ENCODE data around the gene TEAD1.
A peak's percentile ranks its signal among the peaks of the same experiment; 100 is the strongest.

TEAD1 gene

DNA sequence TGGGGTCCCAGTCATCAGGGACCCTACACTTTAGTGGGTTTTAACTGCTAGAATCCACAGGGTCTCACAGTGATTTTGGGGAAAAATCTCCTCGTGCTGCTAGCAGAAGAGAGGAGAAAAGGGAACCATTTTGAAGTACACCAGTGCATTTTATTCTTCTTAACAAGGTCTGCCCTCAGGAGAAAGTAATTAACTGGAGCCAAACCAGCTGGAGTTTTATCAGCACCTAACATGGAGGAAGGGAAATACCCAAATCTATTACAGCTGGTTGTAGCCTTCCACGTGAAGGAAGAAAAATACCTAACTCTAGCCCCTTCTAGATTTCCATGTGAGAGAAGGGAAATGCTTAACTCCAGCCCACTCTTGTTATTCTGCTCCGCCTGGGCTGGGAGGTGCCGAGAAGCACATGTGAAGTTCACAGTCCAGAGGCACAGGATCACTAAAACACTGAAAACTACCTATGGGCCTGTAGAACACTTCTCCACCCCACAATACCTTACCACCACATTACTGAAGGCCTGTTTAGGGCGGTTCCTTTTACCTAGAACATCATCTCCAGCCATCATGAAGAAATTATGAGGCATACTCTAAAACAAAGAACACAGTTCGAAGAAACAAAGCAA lies 31.3 kb upstream of the TEAD1 start:
- no peak overlapping the region for H3K4me3 ChIP-seq (ENCODE audit: low read length)
- TF ChIP-seq ZNF274 (IDR thresholded peaks at IDR 0.05; ENCODE audit: low read depth, low read length), result no peak

- H3K4me3 ChIP-seq (ENCODE audit: low read length), result no peak overlapping the region
- TF ChIP-seq ZNF274 (IDR thresholded peaks at IDR 0.05; ENCODE audit: low read depth, low read length), result no peak
Observed at GRCh38 chr11:12646478-12646877, 27.7 kb upstream of the TEAD1 start.

DNA sequence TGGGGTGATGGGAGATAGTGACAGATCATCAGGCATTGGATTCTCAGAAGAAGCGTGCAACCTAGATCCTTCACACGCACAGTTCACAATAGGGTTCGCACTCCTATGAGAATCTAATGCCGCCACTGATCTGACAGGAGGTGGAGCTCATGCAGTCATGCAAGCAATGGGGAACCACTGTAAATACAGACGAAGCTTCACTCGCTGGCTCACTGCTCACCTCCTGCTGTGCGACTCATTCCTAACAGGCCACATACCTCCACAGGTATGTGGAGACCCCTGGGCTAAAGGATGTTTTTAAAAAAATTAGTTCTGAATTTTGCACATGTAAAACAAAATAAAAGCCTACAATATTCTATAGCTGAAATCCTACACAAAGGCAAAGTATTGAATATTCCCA lies 20.5 kb upstream of the TEAD1 start:
- no peak overlapping the region for H3K4me3 ChIP-seq (ENCODE audit: low read length)
- TF ChIP-seq ZNF274 (IDR thresholded peaks at IDR 0.05; ENCODE audit: low read depth, low read length), result no peak

DNA sequence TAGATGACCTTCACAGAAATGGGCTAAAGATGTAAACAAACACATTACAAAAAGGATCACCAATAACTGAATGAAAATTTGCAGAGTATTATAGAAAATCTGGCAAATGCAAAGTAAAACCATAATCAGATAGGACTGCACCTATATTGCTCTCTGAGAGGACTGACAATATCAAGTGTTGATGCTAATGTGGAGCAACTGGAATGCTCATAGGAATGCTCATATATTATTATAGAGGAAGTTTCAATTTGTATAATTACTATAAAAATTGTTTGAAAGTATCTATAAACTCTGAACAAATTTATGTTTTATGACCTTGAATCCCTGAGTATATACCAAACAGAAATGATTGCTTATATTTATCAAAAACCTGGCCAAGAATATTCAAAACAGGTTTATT lies 18.4 kb upstream of the TEAD1 start:
- no peak overlapping the region for H3K4me3 ChIP-seq (ENCODE audit: low read length)
- no peak for TF ChIP-seq ZNF274 (IDR thresholded peaks at IDR 0.05; ENCODE audit: low read depth, low read length)

DNA sequence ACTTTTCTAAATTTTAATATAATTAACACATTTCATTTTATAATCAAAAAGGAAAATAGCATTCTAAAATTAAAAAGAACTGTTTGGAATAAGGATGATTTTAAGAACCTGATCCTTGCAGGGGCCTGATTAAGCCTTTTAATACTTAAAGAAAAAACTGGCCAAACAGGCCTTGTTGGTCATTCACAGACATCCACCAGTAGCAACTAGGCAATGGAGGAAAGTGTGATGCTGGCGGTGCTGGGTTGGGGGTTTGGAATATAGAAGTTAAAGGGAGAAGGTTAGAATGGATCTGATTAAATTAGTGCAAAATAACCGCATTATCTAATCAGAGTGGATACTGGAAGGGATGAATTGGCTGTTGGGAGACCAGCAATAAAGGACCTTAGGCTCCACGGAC lies 16.9 kb upstream of the TEAD1 start:
- no peak overlapping the region for H3K4me3 ChIP-seq (ENCODE audit: low read length)
- no peak for TF ChIP-seq ZNF274 (IDR thresholded peaks at IDR 0.05; ENCODE audit: low read depth, low read length)

GRCh38 chr11:12657981-12658380 lies 16.2 kb upstream of the TEAD1 start:
- no peak for TF ChIP-seq ZNF274 (IDR thresholded peaks at IDR 0.05; ENCODE audit: low read depth, low read length)
- H3K4me3 ChIP-seq (ENCODE audit: low read length), result no peak overlapping the region

DNA sequence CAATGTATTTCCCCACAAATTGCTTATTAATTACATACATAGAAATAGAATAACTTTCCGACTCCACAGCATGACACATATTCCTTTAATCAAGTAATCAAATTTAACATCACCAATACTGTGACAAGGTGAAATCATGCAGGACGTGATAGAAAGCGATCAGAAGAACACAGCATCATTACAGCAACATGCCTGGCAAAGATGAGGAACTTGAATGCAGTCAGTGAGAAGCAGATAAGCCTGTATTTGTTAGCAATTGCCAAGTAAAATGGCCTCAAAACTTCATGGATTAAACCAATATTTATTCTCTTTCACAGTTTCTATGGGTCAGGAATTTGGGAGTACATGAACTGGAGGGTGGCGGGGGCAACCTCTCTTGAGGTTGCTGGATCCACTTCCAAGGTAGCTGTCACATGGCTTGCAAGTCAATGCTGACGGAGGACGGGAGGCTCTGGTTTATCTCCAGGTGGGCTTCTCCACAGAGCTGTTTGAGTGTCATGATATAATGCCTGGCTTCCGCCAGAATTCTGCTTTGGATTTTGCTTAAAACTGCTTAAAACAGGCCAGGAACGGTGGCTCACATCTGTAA lies 12.0 kb upstream of the TEAD1 start:
- TF ChIP-seq ZNF274 (IDR thresholded peaks at IDR 0.05; ENCODE audit: low read depth, low read length), result no peak
- no peak overlapping the region for H3K4me3 ChIP-seq (ENCODE audit: low read length)

- H3K4me3 ChIP-seq (ENCODE audit: low read length), result no peak overlapping the region
- no peak for TF ChIP-seq ZNF274 (IDR thresholded peaks at IDR 0.05; ENCODE audit: low read depth, low read length)
Observed at GRCh38 chr11:12664385-12664784, 9.8 kb upstream of the TEAD1 start.

DNA sequence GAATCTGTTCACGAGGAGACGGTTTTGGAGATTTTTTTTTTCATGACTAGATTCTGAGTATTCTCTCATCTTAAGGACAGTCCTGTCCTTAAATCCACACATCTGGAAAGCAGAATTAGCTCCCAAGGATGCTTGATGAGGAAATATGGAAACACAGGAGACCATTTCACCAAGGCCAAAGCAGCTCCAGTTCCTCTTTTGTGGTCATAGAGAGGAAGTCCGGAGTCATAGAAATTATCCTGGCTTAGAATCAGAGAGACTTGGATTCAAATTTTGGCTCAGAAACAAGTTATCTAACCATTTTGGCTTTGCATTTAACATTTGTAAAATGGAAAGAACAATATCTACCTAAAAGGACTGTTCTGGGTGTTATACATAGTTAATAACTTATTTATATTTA lies 7.3 kb upstream of the TEAD1 start:
- H3K4me3 ChIP-seq (ENCODE audit: low read length), result no peak overlapping the region
- TF ChIP-seq ZNF274 (IDR thresholded peaks at IDR 0.05; ENCODE audit: low read depth, low read length), result no peak

DNA sequence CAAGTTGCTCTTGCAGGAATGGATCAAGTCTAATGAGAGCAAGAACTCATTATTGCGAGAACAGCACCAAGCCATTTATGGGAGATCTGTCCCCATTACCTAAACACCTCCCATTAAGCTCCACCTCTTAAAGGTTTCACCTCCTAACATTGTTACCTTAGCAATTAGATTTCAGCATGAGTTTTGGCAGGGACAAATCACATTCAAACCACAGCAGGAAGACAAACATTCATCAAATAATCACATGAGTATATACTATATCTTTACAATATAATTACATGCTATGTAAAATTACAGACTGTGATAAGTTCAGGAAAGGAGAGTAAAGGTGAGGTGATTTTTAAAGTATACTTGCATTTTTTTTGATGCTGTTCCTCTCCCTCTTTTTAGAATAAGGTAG lies 6.6 kb upstream of the TEAD1 start:
- H3K4me3 ChIP-seq (ENCODE audit: low read length), result no peak overlapping the region
- TF ChIP-seq ZNF274 (IDR thresholded peaks at IDR 0.05; ENCODE audit: low read depth, low read length), result no peak

- H3K4me3 ChIP-seq (ENCODE audit: low read length), result no peak overlapping the region
- TF ChIP-seq ZNF274 (IDR thresholded peaks at IDR 0.05; ENCODE audit: low read depth, low read length), result no peak
Observed at GRCh38 chr11:12668166-12668565, 6.1 kb upstream of the TEAD1 start.

DNA sequence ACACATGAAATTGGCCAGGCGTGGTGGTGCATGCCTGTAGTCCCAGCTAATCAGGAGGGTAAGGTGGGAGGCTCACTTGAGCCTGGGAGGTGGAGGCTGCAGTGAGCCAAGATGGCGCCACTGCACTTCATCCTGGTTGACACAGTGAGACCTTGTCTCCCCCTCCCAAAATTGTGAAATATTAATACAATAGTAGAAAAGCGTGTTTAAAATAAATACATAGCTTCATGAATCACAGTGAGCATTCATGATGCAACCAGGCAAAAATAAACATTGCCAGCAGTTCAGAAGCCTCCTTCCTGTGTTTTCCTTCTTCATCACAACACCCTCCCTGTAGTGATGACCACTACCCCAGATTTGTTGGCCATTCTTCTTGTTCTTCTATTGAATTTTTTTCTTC lies 4.3 kb upstream of the TEAD1 start:
- H3K4me3 ChIP-seq (ENCODE audit: low read length), result no peak overlapping the region
- no peak for TF ChIP-seq ZNF274 (IDR thresholded peaks at IDR 0.05; ENCODE audit: low read depth, low read length)

GRCh38 chr11:12671370-12671769 lies 2.9 kb upstream of the TEAD1 start:
- no peak overlapping the region for H3K4me3 ChIP-seq (ENCODE audit: low read length)
- TF ChIP-seq ZNF274 (IDR thresholded peaks at IDR 0.05; ENCODE audit: low read depth, low read length), result no peak

DNA sequence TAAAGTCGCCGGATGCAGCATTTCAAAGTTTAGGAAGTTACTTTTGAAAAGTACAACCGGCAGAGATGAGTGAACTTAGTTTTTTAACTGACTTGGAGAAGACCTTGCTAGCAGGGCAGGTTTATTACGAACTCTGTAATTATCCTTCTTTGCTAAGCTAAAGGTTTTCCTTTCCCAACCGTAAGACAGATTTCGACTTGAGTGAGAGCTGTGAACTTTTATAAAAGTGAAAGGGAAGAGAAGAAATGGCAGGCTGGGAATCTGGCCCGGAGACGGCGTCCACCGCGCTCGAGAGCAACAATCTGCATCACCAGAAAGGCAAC lies 659 bp upstream of the TEAD1 start:
- peak overlapping the region; percentile 83 for H3K4me3 ChIP-seq (ENCODE audit: low read length)
- no peak for TF ChIP-seq ZNF274 (IDR thresholded peaks at IDR 0.05; ENCODE audit: low read depth, low read length)

DNA sequence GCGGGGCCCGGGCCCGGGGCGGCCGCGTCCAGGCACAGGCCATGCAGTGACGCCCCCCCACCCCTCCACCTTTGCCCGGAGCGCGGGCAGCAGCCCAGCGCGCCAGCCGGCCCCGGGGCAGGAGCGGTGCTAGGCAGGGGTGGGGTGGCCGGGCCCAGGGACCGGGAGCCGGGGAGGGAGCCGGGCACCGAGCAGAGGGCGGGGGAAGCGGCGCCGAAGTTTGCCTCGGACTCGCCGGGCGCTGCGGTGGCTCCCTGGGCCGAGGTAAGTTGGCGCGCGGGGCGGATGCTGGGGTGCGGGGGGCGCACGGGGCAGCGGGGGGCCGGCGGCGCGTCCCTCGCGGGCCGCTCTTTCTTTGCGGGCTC lies 332 bp downstream of the TEAD1 start:
- peak overlapping the region; percentile 83; the same call in 1 of the 2 replicates for H3K4me3 ChIP-seq (ENCODE audit: low read length)
- no peak for TF ChIP-seq ZNF274 (IDR thresholded peaks at IDR 0.05; ENCODE audit: low read depth, low read length)
